Endodermal cell (in vitro differentiated cells): ENCODE data around the gene VPS13A. TPM values are rescaled to one million over a fixed set of nuclear protein-coding genes. Genes with fewer than 3 reads are reported as not detected.

ENCODE experiments used
- DNase-seq: peaks from one replicate; pipeline ENCODE4 v3.0.0-alpha.2; 2017
- H3K27ac ChIP-seq: 2 replicates; pipeline ENCODE4 v1.5.1; 2013; ENCODE audit warnings: mild to moderate bottlenecking, low read depth, low read length, moderate library complexity
- H3K27me3 ChIP-seq: 2 replicates; pipeline ENCODE4 v1.6.1; 2013; ENCODE audit warnings: mild to moderate bottlenecking, low read length, moderate library complexity; ENCODE audit not compliant: insufficient read depth, control insufficient read depth, poor library complexity, severe bottlenecking
- H3K36me3 ChIP-seq: 2 replicates; pipeline ENCODE4 v1.7.0; 2013; ENCODE audit warnings: mild to moderate bottlenecking, low read length, moderate library complexity; ENCODE audit not compliant: control insufficient read depth, insufficient read depth
- H3K4me1 ChIP-seq: one replicate; pipeline ENCODE4 v1.7.0; 2013; ENCODE audit warnings: low read length; ENCODE audit not compliant: control insufficient read depth, insufficient read depth
- H3K4me3 ChIP-seq: 2 replicates; pipeline ENCODE4 v1.5.1; 2013; ENCODE audit warnings: mild to moderate bottlenecking, low read length, moderate library complexity
- H3K9ac ChIP-seq: 2 replicates; pipeline ENCODE4 v1.6.1; 2013; ENCODE audit warnings: mild to moderate bottlenecking, low read length, moderate library complexity; ENCODE audit not compliant: poor library complexity, severe bottlenecking; ENCODE audit errors: extremely low read depth
- H3K9me3 ChIP-seq: 2 replicates; pipeline ENCODE4 v1.6.1; 2013; ENCODE audit warnings: mild to moderate bottlenecking, low read length, moderate library complexity; ENCODE audit not compliant: control insufficient read depth
- H3K27ac Mint-ChIP-seq: 2 replicates; pipeline ENCODE4 v1.8.0; 2020; ENCODE audit warnings: mixed read lengths
- H3K27me3 Mint-ChIP-seq: 2 replicates; pipeline ENCODE4 v1.8.0; 2021; ENCODE audit warnings: mild to moderate bottlenecking, mixed read lengths; ENCODE audit not compliant: insufficient read depth
- H3K36me3 Mint-ChIP-seq: 2 replicates; pipeline ENCODE4 v1.8.0; 2020; ENCODE audit warnings: low read depth, mixed read lengths
- H3K4me1 Mint-ChIP-seq: 2 replicates; pipeline ENCODE4 v1.8.0; 2020; ENCODE audit warnings: mixed read lengths
- H3K4me3 Mint-ChIP-seq: 2 replicates; pipeline ENCODE4 v1.8.0; 2020; ENCODE audit warnings: mild to moderate bottlenecking, moderate library complexity, mixed read lengths
- H3K9me3 Mint-ChIP-seq: 2 replicates; pipeline ENCODE4 v1.8.0; 2020; ENCODE audit warnings: mild to moderate bottlenecking, mixed read lengths
- CTCF ChIP-seq: fragments of 200-600 bp; sonication (generic); conservative IDR thresholded peaks from 2 replicates; pipeline ENCODE4 v1.5.0; 2021; ENCODE audit warnings: antibody characterized with exemption, mild to moderate bottlenecking
- WGBS, 2 experiments: methylation state at CpG; one replicate each; pipeline versions ENCODE4 v1.1.5 to v1.1.7; 2013; ENCODE audit warnings: missing lambda C conversion rate in 2 of 2, mixed read lengths in 1 of 2; ENCODE audit not compliant: insufficient coverage in 1 of 2, insufficient read length in 1 of 2; 5-methylcytosine and 5-hydroxymethylcytosine counted together
- total RNA-seq, 2 donors: library from RNA; stranded (reverse); fragmentation: NEBNext Ultra II Directional in 1 of 2; extraction: Animal tissue kit (Norgen Biotek cat#: 25700) in 1 of 2; gene quantifications; 2 replicates in 1 of 2; 3 replicates in 1 of 2; pipeline ENCODE4 v1.2.1, GENCODE V29; 2021

VPS13A gene
- total RNA-seq, 2 donors from 2014 or later, result 37.2 to 41.6 TPM

GRCh38 chr9:77218612-77219011 is 41.3 kb downstream of the VPS13A start:
- Mint-ChIP-seq H3K9me3 (no peaks in the 10 kb centered on the region), H3K4me3 (no peak overlapping the region), H3K27ac (no peak overlapping the region), H3K4me1 (no peaks in the 10 kb centered on the region), H3K36me3 (peaks cover 7% of the 10 kb centered on the region), H3K27me3 (no peaks in the 10 kb centered on the region)
- 92 to 100% methylated on average over 2 to 3 of the region's 3 CpGs for WGBS, 2 experiments
- no peak for TF ChIP-seq CTCF
- Histone ChIP-seq H3K27me3 (no peaks in the 10 kb centered on the region), H3K4me1 (no peaks in the 10 kb centered on the region), H3K9ac (no peak overlapping the region), H3K4me3 (no peak overlapping the region), H3K27ac (no peak overlapping the region), H3K9me3 (no peaks in the 10 kb centered on the region), H3K36me3 (peaks cover 24% of the 10 kb centered on the region)
- no peak for DNase-seq

- 94 to 100% methylated on average over 3 of the region's 3 CpGs for WGBS, 2 experiments
- H3K27me3 ChIP-seq, result no peaks in the 10 kb centered on the region
- Mint-ChIP-seq H3K27ac (no peak overlapping the region), H3K4me1 (no peaks in the 10 kb centered on the region), H3K36me3 (peaks cover 17% of the 10 kb centered on the region), H3K9me3 (no peaks in the 10 kb centered on the region), H3K27me3 (no peaks in the 10 kb centered on the region), H3K4me3 (no peak overlapping the region)
- TF ChIP-seq CTCF, result no peak
- no peaks in the 10 kb centered on the region for H3K9me3 ChIP-seq
- peaks cover 39% of the 10 kb centered on the region for H3K36me3 ChIP-seq
- H3K4me1 ChIP-seq, result no peaks in the 10 kb centered on the region
- no peak overlapping the region for H3K9ac ChIP-seq
- H3K4me3 ChIP-seq, result no peak overlapping the region
- H3K27ac ChIP-seq, result no peak overlapping the region
- no peak for DNase-seq
These were observed 44.1 kb downstream of the VPS13A start for GRCh38 chr9:77221431-77221830.

GRCh38 chr9:77224746-77225312 is 47.5 kb downstream of the VPS13A start:
- Mint-ChIP-seq H3K36me3 (peaks cover 31% of the 10 kb centered on the region), H3K4me3 (no peak overlapping the region), H3K27me3 (no peaks in the 10 kb centered on the region), H3K27ac (no peak overlapping the region), H3K9me3 (no peaks in the 10 kb centered on the region), H3K4me1 (no peaks in the 10 kb centered on the region)
- Histone ChIP-seq H3K27ac (no peak overlapping the region), H3K4me1 (no peaks in the 10 kb centered on the region), H3K9me3 (peaks cover 4% of the 10 kb centered on the region), H3K4me3 (no peak overlapping the region), H3K36me3 (peaks cover 55% of the 10 kb centered on the region), H3K27me3 (no peaks in the 10 kb centered on the region), H3K9ac (no peak overlapping the region)
- TF ChIP-seq CTCF, result no peak
- 95 to 100% methylated on average over 2 to 5 of the region's 5 CpGs for WGBS, 2 experiments
- DNase-seq, result no peak
